Activated CD8-positive, alpha-beta T cell treated with anti-CD3 and anti-CD28 coated beads, Interleukin-2, amount 10 ng/mL, durations not matched to agents 7 days and 5 days (primary cell): ENCODE measurements around the gene CDIP1. TPM values are rescaled to one million over a fixed set of nuclear protein-coding genes. Genes with fewer than 3 reads are reported as not detected.
A peak's percentile ranks its signal among the peaks of the same experiment; 100 is the strongest.

Experiments
- ATAC-seq: fragments of 150-1000 bp; cut with Tn5 transposase; one replicate; pipeline ENCODE4 v1.10.0; 2021; ENCODE audit warnings: moderate library complexity
- CTCF ChIA-PET: fragments of 350-600 bp; sonication (Branson Sonifier 250); formaldehyde crosslinking; loops from one replicate; lab custom pipeline; 2021; ENCODE audit warnings: antibody characterized with exemption; lab: Charles Lee
- POLR2A ChIA-PET: fragments of 350-600 bp; sonication (Branson Sonifier 250); formaldehyde crosslinking; loops from one replicate; lab custom pipeline; 2021; ENCODE audit warnings: antibody characterized with exemption; lab: Charles Lee
- DNase-seq: peaks from one replicate; pipeline ENCODE4 v3.0.0-alpha.2; 2020
- H3K27ac Mint-ChIP-seq: one replicate; pipeline ENCODE4 v1.8.0; 2021; ENCODE audit warnings: mild to moderate bottlenecking, mixed read lengths
- H3K27me3 Mint-ChIP-seq: one replicate; pipeline ENCODE4 v1.8.0; 2021; ENCODE audit warnings: low read depth, mixed read lengths
- H3K36me3 Mint-ChIP-seq: one replicate; pipeline ENCODE4 v1.8.0; 2021; ENCODE audit warnings: low read depth, mixed read lengths
- H3K4me1 Mint-ChIP-seq: one replicate; pipeline ENCODE4 v1.8.0; 2021; ENCODE audit warnings: low read depth, mixed read lengths
- H3K4me3 Mint-ChIP-seq: one replicate; pipeline ENCODE4 v1.8.0; 2021; ENCODE audit warnings: mild to moderate bottlenecking, mixed read lengths
- H3K9me3 Mint-ChIP-seq: one replicate; pipeline ENCODE4 v1.8.0; 2022; ENCODE audit warnings: mixed read lengths; ENCODE audit not compliant: insufficient read depth
- total RNA-seq, 2 experiments: library from RNA; stranded (reverse); gene quantifications; one replicate each; pipeline ENCODE4 v1.2.3, GENCODE V29; 2021

Gene CDIP1
- total RNA-seq, 2 experiments from 2014 or later: 44.0 to 48.7 TPM

- no peak overlapping the region for H3K4me3 Mint-ChIP-seq
- peaks cover 73% of the 10 kb centered on the region for H3K4me1 Mint-ChIP-seq
- H3K27ac Mint-ChIP-seq: peak overlapping the region; percentile 97
- ChIA-PET CTCF (interaction anchor here (1.4 to 6.0 kb wide), 6 partner anchors 8 to 110 kb away, joined by 4 to 86 read pairs (median 5); partner anchors contain the start of gene MGRN1), POLR2A (interaction anchor here (1.0 to 1.7 kb wide), 3 partner anchors 8 to 39 kb away, joined by 3 to 13 read pairs (median 5); partner anchors contain the start of genes CDIP1 and NMRAL1)
- H3K36me3 Mint-ChIP-seq: peaks cover 58% of the 10 kb centered on the region
- no peaks in the 10 kb centered on the region for H3K9me3 Mint-ChIP-seq
- no peaks in the 10 kb centered on the region for H3K27me3 Mint-ChIP-seq
- DNase-seq (no peak), ATAC-seq (no peak)
Measured at GRCh38 chr16:4513881-4514280, 24.7 kb downstream of the CDIP1 start.

DNA sequence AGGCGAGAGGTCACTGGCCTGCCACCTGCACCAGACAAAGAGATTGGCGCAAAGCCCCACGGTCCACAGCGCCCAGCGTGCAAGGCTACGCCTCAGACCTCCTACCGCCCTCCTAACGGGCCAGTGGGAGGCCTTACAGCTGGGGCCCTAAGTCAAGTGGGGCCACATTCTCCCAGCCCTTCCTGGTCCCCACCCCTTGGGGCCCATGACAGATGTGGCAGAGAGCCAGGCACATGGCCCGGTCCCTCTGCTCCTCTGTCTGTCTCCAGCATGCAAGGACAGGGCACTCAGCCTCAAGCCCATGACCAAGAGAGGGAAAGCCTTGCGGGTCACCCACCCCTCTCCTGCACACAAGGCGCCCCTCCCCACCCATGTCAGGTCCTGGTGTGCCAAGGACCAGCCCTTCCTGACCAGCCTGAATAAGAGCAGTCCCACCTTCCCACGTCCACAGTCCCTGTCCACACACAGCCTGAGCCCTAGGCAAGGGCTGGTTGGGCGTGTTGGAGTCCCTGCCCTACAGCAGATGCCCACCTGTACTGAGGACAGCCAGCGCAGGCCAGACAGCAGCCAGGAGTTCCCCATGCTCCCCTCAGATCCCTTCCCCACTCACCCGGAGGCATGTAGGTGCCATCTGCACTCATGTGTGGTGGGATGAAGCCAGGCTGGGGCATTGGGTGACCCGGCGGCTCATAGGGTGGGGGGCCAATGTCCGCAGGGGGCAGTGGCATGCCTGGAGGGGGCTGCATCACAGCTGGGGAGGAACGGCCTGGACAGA is 25.3 kb downstream of the CDIP1 start:
- H3K4me1 Mint-ChIP-seq: peaks cover 71% of the 10 kb centered on the region
- DNase-seq: no peak
- ATAC-seq: no peak
- no peak overlapping the region for H3K4me3 Mint-ChIP-seq
- H3K27me3 Mint-ChIP-seq: no peaks in the 10 kb centered on the region
- H3K9me3 Mint-ChIP-seq: no peaks in the 10 kb centered on the region
- ChIA-PET POLR2A (no interaction called here), CTCF (interaction anchor here (1.8 to 6.0 kb wide), 3 partner anchors 7 to 37 kb away, joined by 5 to 86 read pairs (median 8); no protein-coding TSS in a partner anchor)
- H3K36me3 Mint-ChIP-seq: peaks cover 63% of the 10 kb centered on the region
- H3K27ac Mint-ChIP-seq: peak overlapping the region; percentile 97

DNA sequence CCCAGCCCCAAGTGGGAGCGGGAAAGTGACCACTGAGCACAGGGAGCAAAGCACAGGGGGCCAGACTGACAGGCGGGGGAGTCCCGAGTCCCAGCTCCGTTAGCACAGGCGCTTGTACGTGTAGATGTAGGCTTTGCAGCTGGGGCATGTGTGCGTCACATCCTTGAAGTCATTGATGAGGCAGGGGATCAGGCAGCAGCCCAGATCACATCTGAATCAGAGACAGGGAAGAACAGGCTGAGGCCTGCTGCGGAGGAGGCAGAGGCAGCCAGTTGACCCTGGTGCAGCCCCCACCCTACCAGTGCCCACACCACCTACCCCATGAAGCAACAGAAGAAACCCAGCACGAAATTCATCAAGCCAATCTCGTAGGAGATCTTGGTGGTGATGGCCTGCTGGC is 26.1 kb downstream of the CDIP1 start:
- Mint-ChIP-seq H3K4me3 (no peak overlapping the region), H3K27ac (peak overlapping the region; percentile 75), H3K36me3 (peaks cover 71% of the 10 kb centered on the region), H3K9me3 (no peaks in the 10 kb centered on the region), H3K4me1 (peaks cover 72% of the 10 kb centered on the region), H3K27me3 (no peaks in the 10 kb centered on the region)
- DNase-seq (no peak), ATAC-seq (no peak)
- ChIA-PET POLR2A (no interaction called here), CTCF (interaction anchor here (1.3 to 8.0 kb wide), 2 partner anchors 36 to 113 kb away, joined by 6 to 159 read pairs; partner anchors contain the start of gene MGRN1)

- Mint-ChIP-seq H3K9me3 (no peaks in the 10 kb centered on the region), H3K36me3 (peaks cover 75% of the 10 kb centered on the region), H3K27ac (peak overlapping the region; percentile 75), H3K4me3 (no peak overlapping the region), H3K27me3 (no peaks in the 10 kb centered on the region), H3K4me1 (peaks cover 69% of the 10 kb centered on the region)
- CTCF ChIA-PET: interaction anchor here (1.3 to 8.0 kb wide), 2 partner anchors 37 to 113 kb away, joined by 6 to 159 read pairs; partner anchors contain the start of gene MGRN1
- DNase-seq (no peak), ATAC-seq (no peak)
- POLR2A ChIA-PET: no interaction called here
Measured at GRCh38 chr16:4511441-4512082, 27.0 kb downstream of the CDIP1 start.

- Mint-ChIP-seq H3K9me3 (no peaks in the 10 kb centered on the region), H3K36me3 (peaks cover 79% of the 10 kb centered on the region), H3K27me3 (no peaks in the 10 kb centered on the region), H3K4me3 (no peak overlapping the region), H3K4me1 (peaks cover 69% of the 10 kb centered on the region), H3K27ac (peak overlapping the region; percentile 75)
- ATAC-seq (no peak), DNase-seq (no peak)
- ChIA-PET POLR2A (interaction anchor here (1.0 kb wide), 1 partner anchor 8 kb away, joined by 3 read pairs; no protein-coding TSS in a partner anchor), CTCF (interaction anchor here (8.0 to 12.1 kb wide), 2 partner anchors 33 to 37 kb away, joined by 159 to 173 read pairs; partner anchors contain the start of genes HMOX2 and NMRAL1)
Measured at GRCh38 chr16:4510747-4511426, 27.7 kb downstream of the CDIP1 start.

DNA sequence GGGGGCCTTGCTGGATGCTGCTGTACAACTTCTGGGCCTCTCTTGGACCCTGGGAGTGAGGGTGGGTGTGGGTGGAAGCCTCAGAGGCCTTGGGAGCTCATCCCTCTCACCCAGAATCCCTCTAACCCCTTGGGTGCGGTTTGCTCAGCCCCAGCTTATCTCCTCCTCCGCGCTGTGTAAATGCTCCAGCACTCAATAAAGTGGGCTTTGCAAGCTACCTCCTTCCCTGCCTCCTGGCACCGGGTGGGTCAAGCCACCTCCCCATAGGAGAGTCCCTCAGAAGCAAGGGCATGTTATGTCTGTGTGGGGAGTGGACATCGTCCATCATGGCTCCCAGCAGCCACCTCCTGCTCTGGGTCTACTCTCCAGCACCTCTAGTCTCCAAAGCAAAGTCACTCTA is 28.4 kb downstream of the CDIP1 start:
- H3K4me1 Mint-ChIP-seq: peaks cover 69% of the 10 kb centered on the region
- POLR2A ChIA-PET: interaction anchor here (1.0 kb wide), 1 partner anchor 9 kb away, joined by 3 read pairs; no protein-coding TSS in a partner anchor

GRCh38 chr16:4509420-4509819 is 29.2 kb downstream of the CDIP1 start:
- Mint-ChIP-seq H3K27me3 (no peaks in the 10 kb centered on the region), H3K9me3 (no peaks in the 10 kb centered on the region), H3K4me1 (peaks cover 68% of the 10 kb centered on the region), H3K27ac (peak overlapping the region; percentile 43), H3K36me3 (peaks cover 77% of the 10 kb centered on the region), H3K4me3 (no peak overlapping the region)
- DNase-seq: no peak
- POLR2A ChIA-PET: interaction anchor here (1.1 kb wide), 1 partner anchor 9 kb away, joined by 5 read pairs; no protein-coding TSS in a partner anchor
- CTCF ChIA-PET: interaction anchor here (1.8 to 12.1 kb wide), 3 partner anchors 27 to 39 kb away, joined by 5 to 173 read pairs (median 159); partner anchors contain the start of genes HMOX2 and NMRAL1
- ATAC-seq: no peak

More for the DNA sequence above, 28.4 kb downstream of the CDIP1 start:
- ATAC-seq (no peak), DNase-seq (no peak)
- Mint-ChIP-seq H3K27me3 (no peaks in the 10 kb centered on the region), H3K9me3 (no peaks in the 10 kb centered on the region), H3K4me3 (no peak overlapping the region), H3K36me3 (peaks cover 78% of the 10 kb centered on the region), H3K27ac (peak overlapping the region; percentile 62)
- CTCF ChIA-PET: interaction anchor here (1.8 to 12.1 kb wide), 3 partner anchors 26 to 38 kb away, joined by 5 to 173 read pairs (median 159); partner anchors contain the start of genes HMOX2 and NMRAL1

DNA sequence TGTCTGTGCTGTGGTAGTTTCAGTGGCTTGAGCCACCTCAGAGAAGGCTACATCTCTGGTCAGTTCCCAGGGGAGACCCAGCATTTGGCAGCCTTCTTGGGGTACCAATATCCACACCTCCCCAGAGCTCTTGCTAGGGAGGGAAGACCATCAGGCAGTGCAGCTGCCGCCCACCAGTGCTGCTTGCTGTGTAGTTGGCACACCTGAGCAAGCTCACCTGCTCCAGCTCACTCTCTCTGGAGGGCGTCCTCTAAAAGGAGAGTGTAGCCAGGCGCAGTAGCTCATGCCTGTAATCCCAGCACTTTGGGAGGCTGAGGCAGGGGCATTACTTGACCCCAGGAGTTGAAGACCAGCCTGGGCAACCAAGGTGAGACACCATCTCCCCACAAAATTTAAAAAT is 29.8 kb downstream of the CDIP1 start:
- ATAC-seq: no peak
- ChIA-PET CTCF (interaction anchor here (1.8 to 12.1 kb wide), 4 partner anchors 27 to 77 kb away, joined by 5 to 173 read pairs (median 100); partner anchors contain the start of genes HMOX2 and NMRAL1), POLR2A (interaction anchor here (0.8 to 1.1 kb wide), 4 partner anchors 8 to 108 kb away, joined by 3 to 5 read pairs (median 4); partner anchors contain the start of gene HMOX2)
- Mint-ChIP-seq H3K27ac (peak overlapping the region; percentile 39), H3K9me3 (no peaks in the 10 kb centered on the region), H3K4me3 (no peak overlapping the region), H3K27me3 (no peaks in the 10 kb centered on the region), H3K36me3 (peaks cover 78% of the 10 kb centered on the region), H3K4me1 (peaks cover 65% of the 10 kb centered on the region)
- DNase-seq: no peak

GRCh38 chr16:4507588-4508345 is 30.8 kb downstream of the CDIP1 start:
- peaks cover 67% of the 10 kb centered on the region for H3K4me1 Mint-ChIP-seq
- CTCF ChIA-PET: interaction anchor here (0.9 to 12.1 kb wide), 16 partner anchors 9 to 200 kb away, joined by 3 to 173 read pairs (median 30); partner anchors contain the start of genes CDIP1, HMOX2, MGRN1 and NMRAL1
- no peaks in the 10 kb centered on the region for H3K9me3 Mint-ChIP-seq
- DNase-seq (no peak), ATAC-seq (no peak)
- no peak overlapping the region for H3K4me3 Mint-ChIP-seq
- peaks cover 80% of the 10 kb centered on the region for H3K36me3 Mint-ChIP-seq
- POLR2A ChIA-PET: interaction anchor here (0.6 to 1.3 kb wide), 6 partner anchors 22 to 109 kb away, joined by 3 to 7 read pairs (median 4); partner anchors contain the start of gene HMOX2
- no peaks in the 10 kb centered on the region for H3K27me3 Mint-ChIP-seq
- H3K27ac Mint-ChIP-seq: peak overlapping the region; percentile 95

GRCh38 chr16:4506450-4506849 is 32.1 kb downstream of the CDIP1 start:
- H3K27ac Mint-ChIP-seq: peak overlapping the region; percentile 95
- peak overlapping the region; percentile 73 for H3K4me3 Mint-ChIP-seq
- H3K4me1 Mint-ChIP-seq: peaks cover 63% of the 10 kb centered on the region
- CTCF ChIA-PET: interaction anchor here (0.7 to 12.1 kb wide), 27 partner anchors 10 to 253 kb away, joined by 3 to 173 read pairs (median 7); partner anchors contain the start of genes CDIP1, HMOX2, MGRN1 and NMRAL1
- peaks cover 72% of the 10 kb centered on the region for H3K36me3 Mint-ChIP-seq
- no peaks in the 10 kb centered on the region for H3K27me3 Mint-ChIP-seq
- no peaks in the 10 kb centered on the region for H3K9me3 Mint-ChIP-seq
- DNase-seq (peak; percentile 74), ATAC-seq (peak; percentile 60)
- POLR2A ChIA-PET: interaction anchor here (0.5 to 2.5 kb wide), 12 partner anchors 8 to 91 kb away, joined by 3 to 30 read pairs (median 8); partner anchors contain the start of genes CDIP1, CORO7, HMOX2 and NMRAL1
